HCT116 (cell line): ENCODE results near the gene NLGN4Y. TPM values are rescaled to one million over a fixed set of nuclear protein-coding genes. Genes with fewer than 3 reads are reported as not detected.

Experiments used
- ATAC-seq: fragments of 200-7000 bp; cut with Tn5 transposase; 2 replicates; pipeline ENCODE4 v1.9.1; 2020; ENCODE audit warnings: mild to moderate bottlenecking, moderate library complexity
- BruUV-seq: library from RNA; stranded (reverse); fragments of 400-500 nt; replicated peaks from 2 replicates; lab custom pipeline; 2021; lab: Mats Ljungman, UMichigan
- CTCF ChIA-PET: fragments of 300-600 bp; sonication (Branson Sonifier 250); formaldehyde crosslinking; loops from one replicate; lab custom pipeline; 2021; ENCODE audit warnings: antibody characterized with exemption; lab: Charles Lee
- POLR2A ChIA-PET: fragments of 300-600, 350-600 bp; sonication (Branson Sonifier 250); formaldehyde crosslinking; loops from one replicate; lab custom pipeline; 2021; ENCODE audit warnings: antibody characterized with exemption; lab: Charles Lee
- RAD21 ChIA-PET, 2 experiments: fragments of 300-600 bp; sonication (Branson Sonifier 250); formaldehyde crosslinking; loops; one replicate each; lab custom pipeline; 2023; ENCODE audit warnings: low total read pairs in 2 of 2; ENCODE audit not compliant: uncharacterized antibody in 2 of 2, unreplicated experiment in 2 of 2, low non-redundant PET in 1 of 2; lab: Charles Lee
- DNase-seq: peaks from one replicate; pipeline ENCODE4 v3.0.0-alpha.2; 2010; ENCODE audit warnings: low read depth, low spot score
- H2AFZ ChIP-seq: fragments of 200-600 bp; shearing (Covaris generic), sonication (generic); 2 replicates; pipeline ENCODE4 v1.6.1; 2017; ENCODE audit warnings: low read depth, mixed run types, mixed read lengths, antibody characterized with exemption, low read length; ENCODE audit not compliant: poor library complexity, severe bottlenecking
- H3K27ac ChIP-seq: 2 replicates; pipeline ENCODE4 v1.5.1; 2012; ENCODE audit warnings: low read depth, low read length
- H3K27me3 ChIP-seq: fragments of 200-600 bp; sonication (generic); 2 replicates; pipeline ENCODE4 v1.6.1; 2016; ENCODE audit warnings: mixed run types, low read length, mixed read lengths; ENCODE audit not compliant: insufficient read depth
- H3K36me3 ChIP-seq, 2 experiments: fragments of 200-500 bp in 1 of 2; fragments of 200-600 bp in 1 of 2; sonication (Bioruptor generic) in 1 of 2; sonication (generic) in 1 of 2; 2 replicates each; pipeline versions ENCODE4 v1.5.1 to v1.6.1; 2014 to 2016; ENCODE audit warnings: low read length in 2 of 2, inconsistent platforms in 1 of 2, mixed read lengths in 1 of 2, mixed run types in 1 of 2; ENCODE audit not compliant: insufficient read depth in 2 of 2, control insufficient read depth in 1 of 2
- H3K4me1 ChIP-seq, 2 experiments: fragments of 200-600 bp in 1 of 2; sonication (generic) in 1 of 2; 2 replicates each; pipeline versions ENCODE4 v1.5.1 to v1.6.1; 2012 to 2017; ENCODE audit warnings: low read length in 2 of 2, inconsistent platforms in 1 of 2, mild to moderate bottlenecking in 1 of 2, mixed read lengths in 1 of 2, mixed run types in 1 of 2, moderate library complexity in 1 of 2; ENCODE audit not compliant: insufficient read depth in 2 of 2, control insufficient read depth in 1 of 2
- H3K4me2 ChIP-seq: fragments of 200-600 bp; sonication (generic); 2 replicates; pipeline ENCODE4 v1.6.1; 2017; ENCODE audit warnings: mixed run types, low read length, mixed read lengths
- H3K4me3 ChIP-seq, 2 experiments: fragments of 200-600 bp in 1 of 2; sonication (generic) in 1 of 2; replicated peaks in 1 of 2; 2 replicates each; pipeline ENCODE4 v1.5.1; 2011 to 2016; ENCODE audit warnings: low read length in 2 of 2, control low read depth in 1 of 2, low read depth in 1 of 2, mild to moderate bottlenecking in 1 of 2, mixed read lengths in 1 of 2, mixed run types in 1 of 2
- H3K79me2 ChIP-seq: fragments of 200-600 bp; sonication (generic); 2 replicates; pipeline ENCODE4 v1.6.1; 2017; ENCODE audit warnings: mild to moderate bottlenecking, mixed run types, low read length, moderate library complexity, mixed read lengths; ENCODE audit not compliant: insufficient read depth
- H3K9ac ChIP-seq: fragments of 200-600 bp; sonication (generic); 2 replicates; pipeline ENCODE4 v1.6.1; 2016; ENCODE audit warnings: low read length, mixed read lengths
- H3K9me2 ChIP-seq: fragments of 200-600 bp; sonication (generic), shearing (Covaris generic); 2 replicates; pipeline ENCODE4 v1.6.1; 2017; ENCODE audit warnings: mixed run types, mild to moderate bottlenecking, moderate library complexity; ENCODE audit not compliant: insufficient read depth
- H3K9me3 ChIP-seq, 2 experiments: fragments of 200-500 bp in 1 of 2; fragments of 200-600 bp in 1 of 2; sonication (Bioruptor generic) in 1 of 2; sonication (generic) in 1 of 2; 2 replicates each; pipeline ENCODE4 v1.6.1; 2014 to 2017; ENCODE audit warnings: low read length in 2 of 2, mixed read lengths in 2 of 2, inconsistent platforms in 1 of 2, low read depth in 1 of 2, mild to moderate bottlenecking in 1 of 2, mixed run types in 1 of 2, moderate library complexity in 1 of 2; ENCODE audit not compliant: control insufficient read depth in 1 of 2, insufficient read depth in 1 of 2
- H4K20me1 ChIP-seq: fragments of 200-600 bp; sonication (generic), shearing (Covaris generic); 2 replicates; pipeline ENCODE4 v1.6.1; 2017; ENCODE audit warnings: mixed run types, mild to moderate bottlenecking, moderate library complexity; ENCODE audit not compliant: insufficient read depth
- ATF3 ChIP-seq: IDR thresholded peaks from 2 replicates; pipeline ENCODE4 v1.6.1; 2012
- CBX3 ChIP-seq: IDR thresholded peaks from 2 replicates; pipeline ENCODE4 v1.6.1; 2012; ENCODE audit warnings: low read depth
- CEBPB ChIP-seq: IDR thresholded peaks from 2 replicates; pipeline ENCODE4 v1.6.1; 2012; ENCODE audit warnings: low read depth
- CTCF ChIP-seq, 3 experiments: fragments of 200-600 bp in 1 of 3; sonication (generic) in 1 of 3; IDR thresholded peaks in 2 of 3; conservative IDR thresholded peaks in 1 of 3; 2 replicates each; pipeline ENCODE4 v1.5.1; 2012 to 2017; ENCODE audit warnings: low read depth in 2 of 3, low read length in 2 of 3, antibody characterized with exemption in 1 of 3, borderline replicate concordance in 1 of 3, control low read depth in 1 of 3, mild to moderate bottlenecking in 1 of 3, mixed read lengths in 1 of 3, mixed run types in 1 of 3, moderate library complexity in 1 of 3; ENCODE audit not compliant: insufficient read depth in 1 of 3
- EGR1 ChIP-seq: IDR thresholded peaks from 2 replicates; pipeline ENCODE4 v1.6.1; 2012; ENCODE audit warnings: low read depth
- ELF1 ChIP-seq: IDR thresholded peaks from 2 replicates; pipeline ENCODE4 v1.6.1; 2012; ENCODE audit warnings: low read depth, borderline replicate concordance
- EZH2 ChIP-seq: fragments of 200-600 bp; sonication (generic); IDR thresholded peaks from 2 replicates; pipeline ENCODE4 v1.6.1; 2017; ENCODE audit warnings: antibody characterized with exemption, mixed run types
- MAX ChIP-seq: IDR thresholded peaks from 2 replicates; pipeline ENCODE4 v1.6.1; 2012
- POLR2A ChIP-seq: IDR thresholded peaks from 2 replicates; pipeline ENCODE4 v1.7.0; 2011; ENCODE audit warnings: borderline replicate concordance; ENCODE audit not compliant: insufficient read depth, insufficient read length; ENCODE audit errors: extremely low read depth
- POLR2AphosphoS5 ChIP-seq: IDR thresholded peaks from 2 replicates; pipeline ENCODE4 v1.6.1; 2011; ENCODE audit warnings: mild to moderate bottlenecking, low read depth, low read length, moderate library complexity
- SP1 ChIP-seq: IDR thresholded peaks from 2 replicates; pipeline ENCODE4 v1.6.1; 2012; ENCODE audit warnings: low read depth
- SRF ChIP-seq: IDR thresholded peaks from 2 replicates; pipeline ENCODE4 v1.6.1; 2012; ENCODE audit warnings: low read depth
- TCF7L2 ChIP-seq: IDR thresholded peaks from 2 replicates; pipeline ENCODE4 v1.7.0; 2011; ENCODE audit warnings: borderline replicate concordance, inconsistent platforms; ENCODE audit not compliant: insufficient read depth, insufficient read length; ENCODE audit errors: extremely low read depth
- YY1 ChIP-seq: IDR thresholded peaks from 2 replicates; pipeline ENCODE4 v1.6.1; 2011; ENCODE audit warnings: low read length, low read depth, moderate library complexity, mild to moderate bottlenecking; ENCODE audit not compliant: insufficient replicate concordance; ENCODE audit errors: extremely low read depth
- ZBTB33 ChIP-seq: IDR thresholded peaks from 2 replicates; pipeline ENCODE4 v1.6.1; 2011; ENCODE audit warnings: mild to moderate bottlenecking, low read length, moderate library complexity; ENCODE audit not compliant: insufficient replicate concordance; ENCODE audit errors: extremely low read depth
- ZFX ChIP-seq: fragments of 450-650 bp; IDR thresholded peaks from 2 replicates; pipeline ENCODE4 v1.6.1; 2017
- ZNF274 ChIP-seq: fragments of 200-500 bp; sonication (Bioruptor generic); IDR thresholded peaks from 2 replicates; pipeline ENCODE4 v1.6.1; 2014; ENCODE audit warnings: mild to moderate bottlenecking, low read depth, low read length, inconsistent platforms
- intact Hi-C: fragments of 100-400 bp; cut with micrococcal nuclease; formaldehyde crosslinking; loops from 2 replicates; pipeline ENCODE4 v1.10.0; 2022
- total RNA-seq: library from RNA; stranded (reverse); gene quantifications from one replicate; pipeline ENCODE4 v1.2.1, GENCODE V29; 2021; ENCODE audit not compliant: unreplicated experiment

NLGN4Y gene
- total RNA-seq, 1 experiment from 2014 or later = 0.22 TPM

GRCh38 chrY:14498071-14498470 lies 26.3 kb upstream of the NLGN4Y start:
- POLR2A ChIA-PET = no interaction called here

GRCh38 chrY:14504592-14504991 lies 19.7 kb upstream of the NLGN4Y start:
- H3K9ac ChIP-seq = no peak overlapping the region
- no peaks in the 10 kb centered on the region for H3K9me3 ChIP-seq
- H3K27ac ChIP-seq = no peak overlapping the region
- ChIA-PET RAD21 (no interaction called here), CTCF (no interaction called here), POLR2A (no interaction called here)
- ATAC-seq = no peak
- H3K36me3 ChIP-seq = no peaks in the 10 kb centered on the region
- BruUV-seq = no TSS peak
- no peaks in the 10 kb centered on the region for H3K9me2 ChIP-seq
- H3K79me2 ChIP-seq = no peaks in the 10 kb centered on the region
- DNase-seq = no peak
- no peaks in the 10 kb centered on the region for H4K20me1 ChIP-seq
- H3K4me3 ChIP-seq = no peak overlapping the region
- intact Hi-C loops = no loop called here
- no peak overlapping the region for H3K4me2 ChIP-seq
- no peak overlapping the region for H2AFZ ChIP-seq
- no peaks in the 10 kb centered on the region for H3K27me3 ChIP-seq
- no peaks in the 10 kb centered on the region for H3K4me1 ChIP-seq
- TF ChIP-seq YY1 (no peak), CEBPB (no peak), ELF1 (no peak), CTCF (IDR thresholded peaks at IDR 0.05 in 2 of 3, conservative IDR thresholded peaks at IDR 0.05 in 1 of 3; ENCODE audit: borderline replicate concordance in 1 of 3, insufficient read depth in 1 of 3, low read depth in 2 of 3, low read length in 2 of 3) (no peak), ZBTB33 (no peak), MAX (no peak), SP1 (no peak), SRF (no peak), ZFX (no peak), ZNF274 (no peak), EGR1 (no peak), TCF7L2 (no peak), ATF3 (no peak)

More at GRCh38 chrY:14498071-14498470, 26.3 kb upstream of the NLGN4Y start:
- no peak overlapping the region for H2AFZ ChIP-seq
- H3K27ac ChIP-seq = no peak overlapping the region
- no peak overlapping the region for H3K9ac ChIP-seq
- no peak for TF ChIP-seq POLR2A
- no peak for TF ChIP-seq POLR2AphosphoS5
- TF ChIP-seq EGR1 = no peak
- no peak for TF ChIP-seq SP1
- no peak for TF ChIP-seq SRF
- TF ChIP-seq EZH2 = no peak
- no peak for TF ChIP-seq CBX3
- H3K36me3 ChIP-seq = no peaks in the 10 kb centered on the region
- no peaks in the 10 kb centered on the region for H3K9me3 ChIP-seq
- H4K20me1 ChIP-seq = no peaks in the 10 kb centered on the region
- no peaks in the 10 kb centered on the region for H3K27me3 ChIP-seq
- H3K9me2 ChIP-seq = no peaks in the 10 kb centered on the region
- no peak for DNase-seq
- intact Hi-C loops = no loop called here
- RAD21 ChIA-PET = no interaction called here
- no peak for ATAC-seq
- no peak overlapping the region for H3K4me2 ChIP-seq
- H3K79me2 ChIP-seq = no peaks in the 10 kb centered on the region
- no peaks in the 10 kb centered on the region for H3K4me1 ChIP-seq
- BruUV-seq = no TSS peak
- CTCF ChIA-PET = no interaction called here
- no peak overlapping the region for H3K4me3 ChIP-seq
